Measurements from ENCODE around the gene FAM20C.
"Not testable (repeated sequence)": the region's sequence is repeated elsewhere in the genome, so short reads cannot be mapped to it uniquely, and the experiment has no call there.

The FAM20C gene

GRCh38 chr7:174716-175115, 17.7 kb upstream of the FAM20C start:
- DNase-seq (ENCODE audit: low read depth in 3 of 3): no peak

- no peak for DNase-seq (ENCODE audit: low read depth in 3 of 3)
Observed at GRCh38 chr7:175955-176354, 16.4 kb upstream of the FAM20C start.

- DNase-seq (ENCODE audit: low read depth in 3 of 3): no peak
Observed at GRCh38 chr7:176381-176780, 16.0 kb upstream of the FAM20C start.

- DNase-seq (ENCODE audit: low read depth in 3 of 3): no peak
Observed at GRCh38 chr7:176786-177459, 15.4 kb upstream of the FAM20C start.

GRCh38 chr7:178444-178843, 13.9 kb upstream of the FAM20C start:
- no peak for DNase-seq (ENCODE audit: low read depth in 3 of 3)

GRCh38 chr7:179209-179681, 13.1 kb upstream of the FAM20C start:
- no peak for DNase-seq (ENCODE audit: low read depth in 3 of 3)

- no peak for DNase-seq (ENCODE audit: low read depth in 3 of 3)
Observed at GRCh38 chr7:179948-180694, 12.2 kb upstream of the FAM20C start.

- no peak for DNase-seq (ENCODE audit: low read depth in 3 of 3)
Observed at GRCh38 chr7:181738-182137, 10.6 kb upstream of the FAM20C start.

GRCh38 chr7:182502-182901, 9.9 kb upstream of the FAM20C start:
- DNase-seq (ENCODE audit: low read depth in 3 of 3): not testable (repeated sequence)

GRCh38 chr7:183496-184292, 8.7 kb upstream of the FAM20C start:
- no peak for DNase-seq (ENCODE audit: low read depth in 3 of 3)

GRCh38 chr7:184294-185264, 7.8 kb upstream of the FAM20C start:
- no peak for DNase-seq (ENCODE audit: low read depth in 3 of 3)

- DNase-seq (ENCODE audit: low read depth in 3 of 3): no peak
Observed at GRCh38 chr7:186516-187113, 5.8 kb upstream of the FAM20C start.

GRCh38 chr7:187227-187927, 5.0 kb upstream of the FAM20C start:
- DNase-seq (ENCODE audit: low read depth in 3 of 3): no peak

- no peak for DNase-seq (ENCODE audit: low read depth in 3 of 3)
Observed at GRCh38 chr7:188174-188573, 4.2 kb upstream of the FAM20C start.

GRCh38 chr7:188727-189500, 3.5 kb upstream of the FAM20C start:
- DNase-seq (ENCODE audit: low read depth in 3 of 3): no peak

- no peak for DNase-seq (ENCODE audit: low read depth in 3 of 3)
Observed at GRCh38 chr7:189719-190118, 2.7 kb upstream of the FAM20C start.

- no peak for DNase-seq (ENCODE audit: low read depth in 3 of 3)
Observed at GRCh38 chr7:190196-190595, 2.2 kb upstream of the FAM20C start.

GRCh38 chr7:191105-191980, 1.0 kb upstream of the FAM20C start:
- DNase-seq (ENCODE audit: low read depth in 3 of 3): no peak

Measured in stimulated activated CD4-positive, alpha-beta T cell treated with anti-CD3 and anti-CD28 coated beads, TNF-alpha, amount 100 ng/mL, for 48 hours (primary cell).